Amniotic epithelial cell (primary cell): ENCODE results near the gene DOCK7.
"Not testable (repeated sequence)": the region's sequence is repeated elsewhere in the genome, so short reads cannot be mapped to it uniquely, and the experiment has no call there.

Source experiments
- DNase-seq: peaks from one replicate; pipeline ENCODE4 v3.0.0-alpha.2; 2010; ENCODE audit warnings: low read depth

The DOCK7 gene

DNA sequence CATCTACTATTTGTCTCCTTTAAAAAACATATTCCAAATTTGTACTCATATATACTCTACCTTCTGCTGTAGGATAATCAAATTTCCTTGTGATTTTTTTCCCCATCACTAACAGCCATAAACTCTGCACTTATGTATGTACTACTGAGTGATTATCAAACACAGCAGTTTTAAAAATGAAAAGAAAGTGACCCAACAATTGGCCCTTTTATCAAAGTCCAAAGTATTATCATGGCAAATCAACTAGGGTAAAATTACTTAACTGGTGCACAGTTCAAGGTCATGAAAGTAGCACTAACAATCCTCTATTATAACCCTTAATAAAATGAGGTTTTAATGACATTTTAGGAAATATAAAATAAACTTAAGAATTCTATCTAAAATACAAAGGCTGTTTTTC is 79.3 kb downstream of the DOCK7 start:
- no peak for DNase-seq

GRCh38 chr1:62601457-62601856 is 86.7 kb downstream of the DOCK7 start:
- peak; percentile 14 for DNase-seq

DNA sequence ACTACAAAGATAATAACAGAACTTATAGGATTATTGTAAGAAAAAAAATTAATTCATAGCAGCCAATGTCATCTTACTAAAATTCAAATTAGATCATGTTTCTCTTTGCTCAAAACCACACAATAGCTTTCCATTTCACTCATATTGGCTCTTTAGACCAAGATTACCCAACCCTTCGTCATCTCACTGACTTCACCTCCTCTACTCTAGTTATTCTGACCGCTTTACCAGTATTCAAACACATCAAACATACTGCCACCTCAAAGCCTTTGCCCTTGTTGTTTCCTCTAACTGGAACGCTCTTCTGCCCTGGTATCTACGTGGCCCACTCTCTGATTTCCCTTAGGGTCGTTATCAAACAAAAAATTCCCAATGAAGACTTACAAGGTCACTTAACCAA is 89.1 kb downstream of the DOCK7 start:
- DNase-seq = peak; percentile 8

DNA sequence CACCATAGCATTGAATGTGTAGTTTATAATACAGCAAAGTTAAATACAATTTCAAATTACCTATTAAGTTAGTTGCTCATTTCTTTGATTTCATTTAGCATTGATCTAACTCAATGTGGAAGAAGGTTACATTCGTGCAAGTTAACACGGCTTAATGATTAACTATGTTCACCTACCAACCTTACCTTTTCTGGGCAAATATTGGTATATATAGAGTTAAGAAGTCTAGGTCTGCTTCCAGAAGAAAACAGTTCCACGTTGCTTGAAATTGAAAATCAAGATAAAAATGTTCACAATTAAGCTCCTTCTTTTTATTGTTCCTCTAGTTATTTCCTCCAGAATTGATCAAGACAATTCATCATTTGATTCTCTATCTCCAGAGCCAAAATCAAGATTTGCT is 90.9 kb downstream of the DOCK7 start, which contains the start of gene ANGPTL3:
ANGPTL3 (plus strand) TSS at position 240 of the 400 bp plus-strand sequence; CDS start at position 287, 47 bp downstream.
- no peak for DNase-seq

- DNase-seq = no peak
Observed at GRCh38 chr1:62595647-62596046, 92.5 kb downstream of the DOCK7 start.

DNA sequence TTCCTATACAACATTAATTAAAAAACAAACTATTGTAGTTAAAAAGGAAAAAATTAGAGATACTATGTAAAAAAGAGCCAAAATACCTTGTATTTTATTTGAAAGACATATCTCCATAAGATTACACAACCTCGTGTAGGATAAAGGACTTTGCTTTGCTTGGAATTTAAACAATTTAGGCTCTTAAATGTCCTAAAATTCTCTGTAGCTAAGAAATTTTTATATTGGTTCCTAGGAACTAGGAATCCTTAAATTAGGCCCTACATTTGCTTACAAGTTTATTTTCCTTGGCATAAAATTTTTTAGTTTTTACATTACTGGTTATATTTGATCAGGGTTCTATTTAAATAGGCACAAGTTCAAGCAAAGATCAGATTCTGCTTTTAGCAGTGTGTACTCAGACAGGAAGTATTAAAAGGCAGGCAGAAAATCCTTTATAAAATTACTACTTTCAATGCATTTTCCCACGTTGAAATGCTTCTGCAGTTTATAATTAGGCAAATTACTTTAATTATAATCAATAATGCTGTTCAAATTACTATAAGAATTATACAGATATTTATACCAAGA is 94.3 kb downstream of the DOCK7 start:
- no peak for DNase-seq

DNA sequence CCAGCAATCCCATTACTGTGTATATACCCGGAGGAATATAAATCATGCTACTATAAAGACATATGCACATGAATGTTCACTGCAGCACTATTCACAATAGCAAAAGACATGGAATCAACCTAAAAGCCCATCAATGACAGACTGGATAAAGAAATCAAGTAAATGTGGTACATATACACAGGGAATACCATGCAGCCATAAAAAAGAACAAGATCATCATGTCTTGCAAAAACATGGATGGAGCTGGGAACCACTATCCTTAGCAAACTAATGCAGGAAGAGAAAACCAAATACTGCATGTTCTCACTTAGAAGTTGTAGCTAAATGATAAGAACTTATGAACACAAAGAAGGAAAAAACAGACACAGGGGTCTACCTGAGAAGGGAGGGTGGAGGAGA is 97.2 kb downstream of the DOCK7 start:
- no peak for DNase-seq

DNA sequence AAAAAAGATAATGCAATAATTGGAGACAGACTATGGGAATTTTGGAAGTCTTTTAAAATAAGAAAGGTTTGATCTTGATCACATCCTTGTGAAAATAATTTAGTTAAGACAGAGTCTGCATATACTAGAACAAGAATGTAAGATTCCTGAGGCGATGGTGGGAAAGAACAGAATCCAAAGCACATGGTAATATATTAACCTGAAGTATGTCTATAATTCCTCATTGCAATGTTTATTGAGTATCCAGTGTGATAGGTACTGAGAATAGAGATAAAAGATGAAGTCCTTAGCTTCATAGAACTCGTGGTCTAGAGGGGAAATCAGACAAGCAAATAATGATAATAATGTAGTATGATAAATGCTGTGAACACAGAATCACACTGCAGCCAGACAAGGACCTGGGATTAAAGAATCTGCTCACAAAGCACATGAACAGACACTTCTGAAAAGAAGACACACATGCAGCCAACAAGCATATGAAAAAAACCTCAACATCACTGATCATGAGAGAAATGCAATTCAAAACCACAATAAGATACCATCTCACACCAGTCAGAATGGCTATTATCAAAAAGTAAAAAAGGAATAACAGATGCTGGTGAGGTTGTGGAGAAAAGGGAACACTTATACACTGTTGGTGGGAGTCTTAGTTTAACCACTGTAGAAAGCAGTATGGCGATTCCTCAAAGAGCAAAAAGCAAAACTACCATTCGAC is 97.8 kb downstream of the DOCK7 start:
- DNase-seq = no peak

DNA sequence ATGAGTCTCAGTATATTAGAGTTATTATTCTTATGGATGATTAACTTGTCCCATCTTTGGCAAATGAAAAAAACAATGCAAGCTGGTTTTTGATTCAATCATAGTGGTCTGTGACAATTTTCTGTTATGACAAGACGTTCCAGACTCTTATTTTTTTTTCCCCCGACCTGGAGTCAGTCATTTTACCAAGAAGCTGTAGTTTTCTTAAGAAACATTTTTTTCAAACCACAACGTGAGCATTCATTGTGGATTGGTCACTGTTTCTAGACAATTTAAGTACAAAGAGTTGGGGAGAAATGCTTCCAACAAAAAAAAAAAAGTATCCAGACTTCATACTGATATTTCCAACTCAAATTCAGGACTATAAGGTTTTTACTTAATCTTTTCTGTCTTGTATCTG is 98.9 kb downstream of the DOCK7 start:
- DNase-seq = peak; percentile 50

DNA sequence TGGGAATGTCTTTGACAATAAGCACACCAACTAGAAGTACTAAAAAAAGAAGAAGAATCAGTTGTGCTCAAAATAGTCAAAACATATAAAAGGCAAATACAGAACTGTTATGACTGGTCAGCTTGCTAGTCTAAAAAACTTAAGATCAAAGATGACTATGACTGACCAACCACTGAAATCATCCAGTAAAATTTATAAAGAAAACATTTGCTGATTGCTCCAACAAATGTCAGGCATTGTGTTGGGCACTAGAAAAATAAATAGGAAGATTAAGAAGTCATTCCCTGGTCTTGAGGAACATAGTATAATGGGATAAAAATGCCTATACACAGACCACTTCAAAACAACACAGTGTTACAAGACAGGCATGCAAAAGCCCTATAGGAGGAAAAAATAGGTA is 100.2 kb downstream of the DOCK7 start:
- DNase-seq = no peak

GRCh38 chr1:62585469-62586155 is 102.6 kb downstream of the DOCK7 start:
- DNase-seq = no peak

- DNase-seq = peak; percentile 17
Observed at GRCh38 chr1:62573675-62574074, 114.5 kb downstream of the DOCK7 start.

DNA sequence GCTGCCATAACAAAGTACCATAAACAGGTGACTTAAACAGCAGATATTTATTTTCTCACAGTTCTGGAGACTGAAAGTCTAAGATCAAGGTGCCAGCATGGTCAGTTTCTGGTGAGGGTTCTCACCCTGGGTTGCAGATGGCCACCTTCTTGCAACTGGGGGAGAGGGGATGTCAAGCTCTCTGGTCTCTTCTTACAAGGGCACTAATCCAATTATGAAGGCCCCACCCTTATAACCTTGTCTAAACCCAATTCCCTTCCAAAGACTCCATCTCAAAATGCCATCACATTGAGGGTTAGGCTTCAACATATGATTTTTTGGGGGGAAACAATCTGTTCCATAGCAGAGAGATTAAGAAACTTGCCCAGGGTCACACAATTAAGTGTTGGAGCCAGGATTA is 115.7 kb downstream of the DOCK7 start:
- no peak for DNase-seq

DNA sequence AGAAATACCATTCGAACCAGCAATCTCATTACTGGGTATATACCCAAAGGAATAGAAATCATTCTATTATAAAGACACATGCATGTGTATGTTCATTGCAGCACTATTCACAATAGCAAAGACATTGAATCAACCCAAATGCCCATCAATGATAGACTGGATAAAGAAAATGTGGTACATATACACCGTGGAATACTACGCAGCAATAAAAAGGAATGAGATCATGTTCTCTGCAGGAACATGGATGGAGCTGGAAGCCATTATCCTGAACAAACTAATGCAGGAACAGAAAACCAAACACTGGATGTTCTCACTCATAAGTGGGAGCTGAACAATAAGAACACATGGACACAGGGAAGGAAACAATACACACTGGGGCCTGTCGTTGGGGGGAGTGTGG is 116.7 kb downstream of the DOCK7 start:
- DNase-seq = not testable (repeated sequence)

DNA sequence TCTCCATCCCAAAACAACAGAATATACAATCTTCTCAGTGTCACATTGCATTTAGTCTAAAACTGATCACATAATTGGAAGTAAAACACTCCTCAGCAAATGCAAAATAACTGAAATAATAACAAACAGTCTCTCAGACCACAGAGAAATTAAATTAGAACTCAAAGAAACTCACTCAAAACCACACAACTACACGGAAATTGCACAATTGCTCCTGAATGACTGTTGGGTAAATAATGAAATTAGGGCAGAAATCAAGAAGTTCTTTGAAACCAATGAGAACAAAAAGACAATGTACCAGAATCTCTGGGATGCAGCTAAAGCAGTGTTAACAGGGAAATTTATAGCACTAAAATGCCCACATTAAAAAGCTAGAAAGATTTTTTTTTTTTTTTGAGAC is 120.3 kb downstream of the DOCK7 start:
- DNase-seq = peak; percentile 35

DNA sequence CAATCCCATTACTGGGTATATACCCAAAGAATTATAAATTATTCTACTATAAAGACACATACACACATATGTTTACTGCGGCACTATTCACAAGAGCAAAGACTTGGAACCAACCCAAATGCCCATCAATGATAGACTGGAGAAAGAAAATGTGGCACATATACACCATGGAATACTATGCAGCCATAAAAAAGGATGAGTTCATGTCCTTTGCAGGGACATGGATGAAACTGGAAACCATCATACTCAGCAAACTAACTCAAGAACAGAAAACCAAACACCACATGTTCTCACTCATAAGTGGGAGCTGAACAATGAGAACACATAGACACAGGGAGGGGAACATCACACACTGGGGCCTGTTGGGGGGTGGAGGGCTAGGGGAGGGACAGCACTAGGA is 121.0 kb downstream of the DOCK7 start:
- not testable (repeated sequence) for DNase-seq

GRCh38 chr1:62561306-62561705 is 126.9 kb downstream of the DOCK7 start:
- DNase-seq = no peak

DNA sequence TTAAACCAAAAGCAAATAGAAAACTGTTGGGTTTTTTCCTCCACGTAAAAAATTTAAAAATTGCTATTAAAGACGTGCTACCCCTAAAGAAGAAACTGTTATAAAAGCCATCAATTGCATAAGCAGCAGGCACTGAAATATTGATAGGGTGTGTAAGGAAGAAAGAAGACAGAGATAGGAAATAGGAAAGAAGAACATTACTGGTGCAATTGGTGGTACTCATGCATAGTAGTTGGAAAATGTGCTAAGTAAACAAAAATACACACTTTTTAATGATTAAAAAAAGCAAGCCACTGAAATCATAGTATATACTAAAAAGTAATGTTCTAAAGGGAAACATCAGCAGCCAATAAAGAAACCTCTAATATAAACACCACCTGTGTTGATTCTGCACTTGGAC is 143.6 kb downstream of the DOCK7 start:
- no peak for DNase-seq

- no peak for DNase-seq
Observed at GRCh38 chr1:62541048-62541447, 147.1 kb downstream of the DOCK7 start.

DNA sequence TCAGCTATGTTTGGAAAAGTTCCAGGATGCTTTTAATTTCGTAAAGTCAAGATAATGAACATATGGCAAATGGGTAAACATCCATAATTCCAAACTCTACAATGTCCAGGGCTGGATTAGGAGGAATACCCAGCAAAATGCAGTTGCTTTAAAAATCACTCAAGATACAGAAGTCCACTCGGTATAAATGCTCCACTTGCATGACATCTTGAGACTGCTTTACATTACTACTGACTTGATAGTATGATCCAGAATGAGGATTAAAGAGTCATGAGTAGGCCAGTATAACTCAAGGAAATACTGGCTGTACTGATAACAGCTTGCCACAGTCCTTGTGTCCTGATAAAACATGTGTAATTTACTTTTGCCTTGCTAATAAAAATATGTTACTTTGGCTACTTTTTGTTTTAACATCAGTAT is 149.1 kb downstream of the DOCK7 start:
- peak; percentile 67 for DNase-seq

- no peak for DNase-seq
Observed at GRCh38 chr1:62536865-62537264, 151.3 kb downstream of the DOCK7 start.

GRCh38 chr1:62530516-62531154 is 157.6 kb downstream of the DOCK7 start:
- DNase-seq = peak; percentile 55

- DNase-seq = no peak
Observed at GRCh38 chr1:62529227-62529626, 159.0 kb downstream of the DOCK7 start.
